Activated T-cell treated with anti-CD3 and anti-CD28 coated beads, Interleukin-2, amount 50 U/mL, for 1 hour (primary cell): ENCODE measurements around the gene OR10H1.

ENCODE experiments used
- DNase-seq: peaks from one replicate; pipeline ENCODE4 v3.0.0-alpha.2; 2020

The OR10H1 gene

DNA sequence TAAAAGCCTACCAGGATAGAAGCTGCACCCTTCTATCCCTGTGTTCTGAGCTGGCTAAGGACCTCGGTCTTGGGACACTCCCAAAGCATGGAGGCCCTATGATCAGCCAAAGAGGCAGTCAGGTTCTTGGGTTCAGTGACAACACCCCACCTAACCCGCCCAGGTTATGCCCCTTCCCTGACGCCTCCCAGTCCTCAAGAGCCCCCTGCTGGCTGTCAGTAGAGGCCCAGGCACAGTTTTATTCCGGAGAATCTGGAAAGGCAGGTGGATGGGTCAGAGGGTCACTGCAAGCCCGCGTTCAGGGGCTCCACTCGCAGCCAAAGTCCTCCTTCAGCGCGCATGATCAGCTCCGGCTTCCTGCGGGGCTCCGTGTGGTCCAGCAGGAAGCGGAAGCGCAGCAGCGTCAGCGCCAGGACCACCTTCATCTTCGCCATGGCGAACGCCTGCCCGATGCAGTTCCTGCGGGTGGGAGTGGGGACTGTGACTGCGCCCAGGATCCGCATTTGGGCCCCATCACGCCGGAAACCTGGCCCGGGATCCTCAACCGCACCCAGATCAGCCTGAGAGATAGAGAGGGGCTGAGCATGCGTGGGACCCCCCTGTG lies 55.4 kb downstream of the OR10H1 start:
- DNase-seq, result no peak

DNA sequence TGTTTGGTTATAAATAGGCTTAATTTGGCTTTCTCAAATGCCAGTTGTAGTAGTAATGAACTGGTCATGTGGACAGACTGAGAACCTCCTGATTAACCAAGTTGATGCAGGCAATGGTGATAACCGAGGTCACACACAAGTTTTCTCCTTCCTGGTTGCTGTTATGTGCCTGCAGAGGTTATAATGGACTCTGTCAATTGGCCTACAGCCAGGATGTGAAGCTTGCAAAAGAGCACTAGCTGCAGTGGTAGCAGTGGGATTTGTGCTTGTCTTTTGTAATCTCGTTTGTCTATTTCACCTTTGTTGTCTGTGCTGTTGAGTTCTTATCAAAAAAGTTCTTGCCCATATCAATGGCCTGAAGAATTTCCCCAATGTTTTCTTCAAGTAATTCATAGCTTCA lies 57.1 kb downstream of the OR10H1 start:
- DNase-seq, result no peak
